T47D (cell line): ENCODE measurements around the gene SLC17A2.

Experiments used
- DNase-seq, 2 experiments: peaks; one replicate each; pipeline versions ENCODE4 v3.0.0 to v3.0.0-alpha.2; 2011 to 2012; ENCODE audit warnings: low read depth in 1 of 2, low spot score in 1 of 2
- JUND ChIP-seq: IDR thresholded peaks from 2 replicates; pipeline ENCODE4 v1.6.1; 2012; ENCODE audit warnings: low read depth
- in situ Hi-C: cut with HindIII; loops from 2 replicates; pipeline ENCODE4 v1.10.0; 2016; ENCODE audit warnings: low sequenced_read_pairs, low pct_unique_long_range_greater_than_20kb

SLC17A2 gene

GRCh38 chr6:25883991-25884390 is 46.5 kb downstream of the SLC17A2 start:
- DNase-seq = no peak
- TF ChIP-seq JUND = no peak
- in situ Hi-C loops = no loop called here

- in situ Hi-C loops = no loop called here
- DNase-seq = no peak
- TF ChIP-seq JUND = no peak
These were observed 47.0 kb downstream of the SLC17A2 start for GRCh38 chr6:25883536-25883935.

- no peak for TF ChIP-seq JUND
- in situ Hi-C loops = no loop called here
- DNase-seq = no peak
These were observed 48.4 kb downstream of the SLC17A2 start for GRCh38 chr6:25882051-25882496.

GRCh38 chr6:25880601-25881000 is 49.9 kb downstream of the SLC17A2 start:
- no peak for TF ChIP-seq JUND
- no peak for DNase-seq
- in situ Hi-C loops = no loop called here

- TF ChIP-seq JUND = no peak
- DNase-seq = no peak
- in situ Hi-C loops = no loop called here
These were observed 51.7 kb downstream of the SLC17A2 start for GRCh38 chr6:25878721-25879322.

- in situ Hi-C loops = no loop called here
- no peak for DNase-seq
- no peak for TF ChIP-seq JUND
These were observed 54.4 kb downstream of the SLC17A2 start for GRCh38 chr6:25875926-25876602.

- DNase-seq = no peak
- TF ChIP-seq JUND = no peak
- in situ Hi-C loops = no loop called here
These were observed 55.0 kb downstream of the SLC17A2 start for GRCh38 chr6:25875563-25875905.

GRCh38 chr6:25874822-25875562 is 55.5 kb downstream of the SLC17A2 start:
- in situ Hi-C loops = no loop called here
- TF ChIP-seq JUND = no peak
- DNase-seq = no peak

GRCh38 chr6:25874118-25874517 is 56.4 kb downstream of the SLC17A2 start, which contains the start of gene SLC17A3:
TSS of gene SLC17A3 (minus strand) at chr6:25874243. CDS start at chr6:25868387, 5,856 bp downstream.
- TF ChIP-seq JUND = no peak
- in situ Hi-C loops = no loop called here
- DNase-seq = no peak

- DNase-seq = no peak
- no peak for TF ChIP-seq JUND
- in situ Hi-C loops = no loop called here
These were observed 57.7 kb downstream of the SLC17A2 start for GRCh38 chr6:25872814-25873213.

- DNase-seq = no peak
- in situ Hi-C loops = no loop called here
- no peak for TF ChIP-seq JUND
These were observed 60.7 kb downstream of the SLC17A2 start for GRCh38 chr6:25869840-25870239.

- no peak for DNase-seq
- no peak for TF ChIP-seq JUND
- in situ Hi-C loops = no loop called here
These were observed 61.9 kb downstream of the SLC17A2 start for GRCh38 chr6:25868436-25869183.
